GM21367 (cell line): Measurements from ENCODE around the gene CCDC171.
"Not testable (repeated sequence)": the region's sequence is repeated elsewhere in the genome, so short reads cannot be mapped to it uniquely, and the experiment has no call there.

Experiments used
- ATAC-seq: cut with Tn5 transposase; IDR thresholded peaks from one replicate; pipeline ENCODE4 v1.9.1; 2021; ENCODE audit not compliant: unreplicated experiment

The CCDC171 gene

DNA sequence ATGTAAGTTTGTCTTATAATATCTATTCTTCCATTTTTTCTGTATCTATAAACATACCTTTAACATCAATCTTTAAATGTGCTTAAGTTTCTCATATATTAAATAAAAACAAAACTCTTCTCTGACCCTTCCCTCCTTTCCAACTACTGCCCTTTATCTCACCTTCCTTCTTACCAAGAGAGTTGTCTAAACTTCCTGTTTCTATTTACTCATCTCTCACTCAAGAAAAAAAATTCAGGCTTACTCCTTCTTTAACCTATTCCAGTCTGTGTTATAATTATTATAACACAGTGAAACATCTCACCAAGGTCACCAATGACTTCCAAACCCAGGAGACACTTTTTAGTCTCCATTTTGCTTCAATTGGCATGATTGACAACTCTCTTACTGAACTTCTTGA, 140.9 kb downstream of the CCDC171 start:
- ATAC-seq = no peak

DNA sequence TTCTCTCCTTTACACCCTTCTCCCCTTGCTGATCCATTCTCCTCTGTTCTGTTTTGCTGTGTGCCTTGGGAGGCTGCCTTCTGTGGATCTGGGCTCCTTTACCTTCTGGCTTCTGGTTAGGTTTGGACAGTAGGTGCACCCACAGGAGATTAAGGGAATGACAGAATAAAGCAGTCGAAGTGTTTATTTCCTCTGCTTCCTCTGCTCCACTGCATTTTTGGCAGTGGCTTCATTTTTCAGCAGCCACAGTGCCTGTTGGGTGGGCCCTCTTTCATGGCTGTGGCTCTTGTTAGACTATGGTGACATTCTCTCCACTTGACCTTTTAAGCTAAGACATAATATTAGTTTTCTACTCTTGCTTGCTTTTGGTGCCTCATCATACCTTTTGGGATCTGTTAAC, 144.1 kb downstream of the CCDC171 start:
- ATAC-seq = no peak

- no peak for ATAC-seq
Observed at GRCh38 chr9:15697446-15697851, 144.6 kb downstream of the CCDC171 start.

DNA sequence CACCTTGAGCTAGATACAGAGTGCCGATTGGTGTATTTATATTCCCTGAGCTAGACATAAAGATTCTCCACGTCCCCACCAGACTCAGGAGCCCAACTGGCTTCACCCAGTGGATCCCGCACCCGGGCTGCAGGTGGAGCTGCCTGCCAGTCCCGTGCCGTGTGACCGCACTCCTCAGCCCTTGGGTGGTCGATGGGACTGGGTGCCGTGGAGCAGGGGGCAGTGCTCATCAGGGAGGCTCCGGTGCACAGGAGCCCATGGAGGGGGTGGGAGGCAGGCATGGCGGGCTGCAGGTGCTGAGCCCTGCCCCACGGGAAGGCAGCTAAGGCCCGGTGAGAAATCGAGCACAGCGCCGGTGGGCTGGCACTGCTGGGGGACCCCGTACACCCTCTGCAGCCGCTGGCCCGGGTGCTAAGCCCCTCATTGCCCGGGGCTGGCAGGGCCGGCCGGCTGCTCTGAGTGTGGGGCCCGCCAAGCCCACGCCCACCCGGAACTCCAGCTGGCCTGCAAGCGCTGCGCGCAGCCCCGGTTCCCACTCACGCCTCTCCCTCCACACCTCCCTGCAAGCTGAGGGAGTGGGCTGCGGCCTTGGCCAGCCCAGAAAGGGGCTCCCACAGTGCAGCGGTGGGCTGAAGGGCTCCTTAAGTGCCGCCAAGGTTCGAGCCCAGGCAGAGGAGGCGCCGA, 147.2 kb downstream of the CCDC171 start:
- not testable (repeated sequence) for ATAC-seq

DNA sequence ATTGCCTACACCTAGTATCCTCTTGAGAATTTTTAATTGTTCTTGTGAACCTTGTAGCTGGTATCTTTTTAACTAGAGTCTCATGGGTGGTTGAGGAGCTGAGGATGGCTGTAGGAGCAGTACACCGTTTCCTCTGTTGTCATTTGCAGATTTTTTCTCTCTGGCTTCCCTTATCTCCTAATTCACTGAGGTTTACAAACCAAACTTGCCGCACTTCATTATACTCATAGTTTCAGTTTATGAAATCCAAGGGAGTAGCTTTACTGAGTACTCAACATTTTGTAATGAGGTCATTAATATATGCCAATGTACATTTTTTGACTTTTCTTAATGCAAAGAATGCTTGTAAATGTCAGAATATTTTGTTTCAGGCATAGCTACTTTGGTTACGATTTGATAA, 154.2 kb downstream of the CCDC171 start:
- no peak for ATAC-seq

DNA sequence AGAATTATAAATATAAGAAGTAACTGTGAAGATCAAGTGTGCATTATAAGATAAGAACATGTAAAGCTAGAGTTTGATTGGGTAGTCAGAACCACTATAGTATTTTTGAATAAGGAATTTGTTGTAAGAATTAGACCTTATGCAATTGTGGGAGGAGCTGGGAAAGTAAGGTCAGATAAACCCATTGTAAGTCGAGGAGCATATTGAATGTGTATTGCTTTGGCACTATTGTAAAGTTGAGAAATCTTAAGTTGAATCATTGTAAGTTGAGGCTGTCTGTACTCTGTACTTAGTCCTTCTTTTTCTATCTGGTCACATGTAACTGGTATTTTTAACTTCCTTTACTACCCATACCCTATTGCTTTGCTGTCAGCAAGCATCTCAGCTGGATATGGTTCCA, 158.7 kb downstream of the CCDC171 start:
- ATAC-seq = no peak

DNA sequence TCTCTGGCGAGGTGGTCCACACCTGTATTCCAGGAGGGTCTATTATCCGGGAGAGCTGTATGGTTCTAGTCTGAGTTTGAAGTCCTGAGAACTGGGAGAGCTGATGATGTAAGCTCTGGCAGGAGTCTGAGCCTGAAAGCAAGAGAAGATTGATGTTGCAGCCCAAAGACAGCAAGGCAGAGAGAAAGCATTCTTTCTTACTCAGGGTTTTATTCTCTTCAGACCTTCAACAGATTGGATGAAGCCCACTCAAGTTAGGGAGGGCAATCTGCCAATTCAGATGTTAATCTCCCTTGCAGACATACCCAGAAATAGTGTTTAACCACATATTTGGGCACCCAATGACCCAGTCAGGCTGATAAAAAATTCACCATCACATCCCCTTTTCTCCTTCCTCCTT, 159.1 kb downstream of the CCDC171 start:
- no peak for ATAC-seq

DNA sequence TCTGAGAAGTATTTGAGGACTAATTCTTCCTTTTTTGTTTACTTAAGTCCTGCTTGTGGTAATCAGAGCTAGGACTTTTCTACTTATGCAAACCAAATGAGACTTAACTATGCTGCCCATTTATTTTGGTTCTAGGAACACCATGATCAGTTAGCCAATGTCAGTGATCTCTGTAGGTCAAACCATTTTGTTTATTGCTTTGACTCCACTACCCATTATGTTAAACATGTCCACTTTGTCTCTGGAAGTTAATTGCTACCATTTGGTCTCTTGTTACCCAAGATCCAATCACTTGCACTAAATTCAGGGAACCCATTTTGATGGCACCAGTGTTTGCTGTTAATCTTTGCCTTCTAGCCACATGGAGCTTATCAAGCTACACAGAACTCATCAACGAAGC, 161.9 kb downstream of the CCDC171 start:
- no peak for ATAC-seq

DNA sequence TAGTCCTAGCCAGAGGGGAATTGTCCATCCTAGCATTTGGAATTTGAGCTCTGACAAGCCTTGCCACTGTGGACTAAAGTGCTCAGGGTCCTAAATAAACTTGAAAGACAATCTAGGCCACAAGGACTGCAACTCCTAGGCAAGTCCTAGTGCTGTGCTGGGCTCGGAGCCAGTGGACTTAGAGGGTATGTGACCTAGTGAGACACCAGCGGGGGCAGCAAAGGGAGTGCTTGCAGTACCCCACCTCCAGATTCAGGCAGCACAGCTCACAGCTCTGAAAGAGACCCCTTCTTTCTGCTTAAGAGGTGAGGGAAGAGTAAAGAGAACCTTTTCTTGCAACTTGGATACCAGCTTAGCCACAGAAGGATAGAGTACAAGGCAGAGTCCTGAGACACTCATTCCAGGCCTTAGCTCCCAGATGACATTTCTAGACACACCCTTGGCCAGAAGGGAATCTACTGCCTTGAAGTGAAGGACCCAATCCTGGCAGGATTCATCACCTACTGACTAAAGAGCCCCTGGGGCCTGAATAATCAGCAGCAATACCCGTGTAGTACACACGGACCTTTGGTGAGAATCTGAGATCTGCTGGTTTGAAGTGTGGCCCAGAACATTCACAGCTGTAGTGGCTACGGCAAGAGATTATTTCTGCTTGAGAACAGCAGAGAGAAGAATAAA, 164.6 kb downstream of the CCDC171 start:
- no peak for ATAC-seq

DNA sequence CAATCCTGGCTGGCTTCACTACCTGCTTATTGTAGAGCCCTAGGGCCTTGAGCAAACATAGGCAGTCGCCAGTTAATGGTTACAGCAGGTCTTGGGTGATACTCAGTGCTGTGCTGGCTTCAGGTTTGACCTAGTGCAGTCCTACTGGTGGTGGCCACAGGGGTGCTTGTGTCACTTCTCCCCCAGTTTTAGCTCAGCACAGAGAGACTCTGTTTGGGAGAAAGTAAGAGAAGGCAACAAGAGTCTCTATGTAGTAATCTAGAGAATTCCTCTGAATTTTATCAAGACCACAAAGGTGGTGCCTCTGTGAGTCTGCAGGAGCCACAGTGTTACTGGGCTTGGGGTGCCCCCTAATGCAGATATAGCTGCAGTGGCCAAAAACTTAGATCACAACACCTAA, 165.6 kb downstream of the CCDC171 start:
- no peak for ATAC-seq

- no peak for ATAC-seq
Observed at GRCh38 chr9:15720861-15721260, 168.0 kb downstream of the CCDC171 start.

- ATAC-seq = no peak
Observed at GRCh38 chr9:15722888-15723287, 170.0 kb downstream of the CCDC171 start.

DNA sequence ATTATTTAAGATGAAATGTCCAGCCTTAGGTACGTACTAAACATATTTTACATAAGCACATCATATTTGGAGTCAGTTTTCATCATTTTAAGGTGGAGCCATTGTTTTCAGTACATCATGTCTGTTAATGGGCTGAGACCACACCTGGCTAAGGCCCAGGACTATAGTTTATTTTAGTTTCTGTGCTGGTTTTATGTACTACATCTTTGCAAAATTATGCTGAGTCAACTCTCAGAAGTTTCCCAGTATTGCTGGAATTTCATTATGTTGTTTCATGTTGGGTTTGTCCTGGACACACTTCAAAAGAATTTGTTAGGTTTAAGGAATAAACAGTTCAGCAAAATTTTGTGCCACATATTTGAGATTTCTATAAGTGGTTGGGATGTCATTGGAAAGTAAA, 171.2 kb downstream of the CCDC171 start:
- ATAC-seq = no peak

GRCh38 chr9:15724612-15725011, 171.8 kb downstream of the CCDC171 start:
- ATAC-seq = no peak

DNA sequence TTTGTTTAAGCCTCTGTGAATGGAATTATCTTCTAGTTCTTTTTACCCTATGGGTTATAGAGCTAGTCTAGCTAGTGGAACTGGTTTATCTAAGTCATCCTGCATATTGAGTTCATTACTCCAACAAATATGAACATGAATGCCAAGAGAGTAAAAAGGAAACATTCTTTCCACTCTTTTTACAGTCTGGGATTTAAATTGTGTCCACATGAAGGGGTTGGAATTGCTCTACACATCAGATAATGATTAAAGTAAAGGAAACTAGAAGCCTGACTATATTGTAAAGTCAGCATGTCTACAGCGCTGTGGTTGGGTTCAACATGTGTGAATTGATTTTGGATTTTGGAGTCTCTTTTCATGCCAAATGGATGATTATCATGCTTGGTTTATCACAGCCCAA, 173.1 kb downstream of the CCDC171 start:
- no peak for ATAC-seq

DNA sequence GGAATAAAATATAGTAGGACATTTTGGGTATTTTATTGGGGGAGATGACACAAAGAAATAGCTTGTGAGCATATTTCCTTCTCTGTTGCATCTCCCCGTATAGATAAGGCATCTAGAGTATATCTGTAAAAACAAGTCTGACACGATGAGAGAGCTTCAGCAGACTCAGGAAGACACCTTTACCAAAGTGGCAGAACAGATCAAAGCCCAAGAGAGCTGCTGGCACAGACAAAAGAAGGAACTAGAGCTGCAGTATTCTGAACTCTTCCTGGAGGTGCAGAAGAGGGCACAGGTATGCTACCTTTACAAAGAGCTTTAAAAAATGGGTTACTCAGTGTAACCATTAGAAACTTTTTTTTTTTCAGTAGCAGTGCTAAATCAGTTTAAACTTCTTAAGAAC, 176.7 kb downstream of the CCDC171 start:
- no peak for ATAC-seq

GRCh38 chr9:15735083-15735857, 182.4 kb downstream of the CCDC171 start:
- no peak for ATAC-seq

- ATAC-seq = no peak
Observed at GRCh38 chr9:15736569-15736968, 183.7 kb downstream of the CCDC171 start.

DNA sequence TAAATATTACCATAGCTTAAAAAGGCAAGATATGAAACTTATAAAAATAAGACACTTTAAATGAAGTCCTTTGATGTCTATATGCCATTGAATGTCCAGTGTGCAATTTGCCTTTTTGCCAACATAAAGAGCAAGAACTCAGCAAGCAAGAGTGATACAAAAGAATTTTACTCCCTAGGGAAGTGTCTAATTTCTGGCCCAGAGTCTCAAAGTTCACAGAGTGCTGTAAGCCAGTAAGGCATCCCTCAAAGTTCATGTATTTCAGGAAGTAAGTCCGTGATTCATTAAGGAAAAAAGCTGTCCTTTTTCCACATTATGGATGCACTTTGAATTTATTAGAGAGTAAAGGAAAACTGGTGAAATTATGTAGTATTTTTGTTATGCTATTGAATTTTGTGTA, 185.2 kb downstream of the CCDC171 start:
- no peak for ATAC-seq

DNA sequence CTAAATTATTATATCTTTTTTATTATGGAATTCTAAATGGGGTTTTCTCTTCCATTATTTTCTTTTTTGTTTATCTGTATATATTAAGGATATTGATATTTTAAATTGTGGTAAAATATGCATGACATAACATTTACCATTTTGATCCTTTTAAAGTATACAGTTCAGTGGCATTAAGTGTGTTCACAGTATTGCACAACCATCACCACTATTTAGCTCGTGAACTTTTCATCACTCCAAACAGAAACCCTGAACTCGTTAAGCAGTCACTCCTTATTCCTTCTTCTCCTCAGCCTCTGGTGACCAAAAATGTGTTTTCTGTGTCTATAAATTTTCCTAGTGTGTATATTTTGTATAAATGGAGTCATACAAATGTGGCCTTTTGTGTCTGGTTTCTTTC, 188.2 kb downstream of the CCDC171 start:
- ATAC-seq = no peak

DNA sequence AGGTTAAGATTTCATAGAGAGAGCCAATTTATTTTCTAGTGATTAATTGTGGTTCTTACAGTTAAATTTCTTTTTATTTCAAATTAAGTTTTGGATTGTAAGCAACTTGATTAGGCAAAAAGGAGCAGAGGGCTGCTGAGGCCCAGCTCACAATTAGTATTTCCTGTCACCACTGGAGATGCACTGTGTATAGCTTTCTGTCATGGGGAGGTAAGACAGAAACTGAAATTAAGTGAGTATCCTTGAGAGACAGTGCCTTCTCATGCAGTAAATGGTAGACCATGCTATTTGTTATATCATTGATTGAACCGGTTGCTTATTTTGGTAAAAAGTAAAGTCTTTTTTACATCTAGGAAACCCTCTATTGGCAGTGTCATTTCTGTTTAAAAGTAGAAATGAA, 190.7 kb downstream of the CCDC171 start:
- ATAC-seq = peak; percentile 96

DNA sequence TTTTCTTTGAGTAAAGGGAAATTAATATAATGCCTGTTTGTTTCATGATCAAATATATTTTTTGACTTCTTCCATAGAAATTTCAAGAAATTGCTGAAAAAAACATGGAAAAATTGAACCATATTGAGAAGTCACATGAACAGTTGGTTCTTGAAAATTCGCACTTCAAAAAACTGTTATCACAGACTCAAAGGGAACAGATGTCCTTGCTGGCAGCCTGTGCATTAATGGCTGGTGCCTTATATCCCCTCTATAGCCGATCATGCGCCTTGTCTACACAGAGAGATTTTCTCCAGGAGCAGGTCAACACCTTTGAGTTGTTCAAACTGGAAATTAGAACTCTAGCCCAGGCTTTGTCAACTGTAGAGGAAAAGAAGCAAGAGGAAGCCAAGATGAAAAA, 191.4 kb downstream of the CCDC171 start:
- ATAC-seq = no peak
